MCF 10A (cell line): ENCODE data around the gene POLR2C. TPM values are rescaled to one million over a fixed set of nuclear protein-coding genes. Genes with fewer than 3 reads are reported as not detected.

Experiments
- BruUV-seq: library from RNA; stranded (reverse); fragments of 400-500 nt; replicated peaks from 2 replicates; lab custom pipeline; 2021; lab: Mats Ljungman, UMichigan
- CTCF ChIA-PET: fragments of 300-600 bp; sonication (Branson Sonifier 250); formaldehyde crosslinking; extraction: SDS; loops from one replicate; lab custom pipeline; 2021; ENCODE audit warnings: antibody characterized with exemption, inconsistent platforms; lab: Yijun Ruan, JAX
- POLR2A ChIA-PET: fragments of 300-600, 350-650 bp; sonication (Branson Sonifier 250); formaldehyde crosslinking; extraction: SDS; loops from one replicate; lab custom pipeline; 2020; ENCODE audit warnings: antibody characterized with exemption, inconsistent platforms; lab: Yijun Ruan, JAX
- DNase-seq: peaks from one replicate; pipeline ENCODE4 v3.0.0-alpha.2; 2018; ENCODE audit not compliant: unreplicated experiment
- H3K27ac Mint-ChIP-seq: one replicate; pipeline ENCODE4 v1.8.0; 2022; ENCODE audit warnings: mild to moderate bottlenecking, low read depth, mixed read lengths; ENCODE audit not compliant: unreplicated experiment
- H3K27me3 Mint-ChIP-seq: one replicate; pipeline ENCODE4 v1.8.0; 2022; ENCODE audit warnings: mixed read lengths; ENCODE audit not compliant: insufficient read depth, unreplicated experiment
- H3K36me3 Mint-ChIP-seq: one replicate; pipeline ENCODE4 v1.8.0; 2022; ENCODE audit warnings: mild to moderate bottlenecking, moderate library complexity, mixed read lengths; ENCODE audit not compliant: insufficient read depth, unreplicated experiment
- H3K4me1 Mint-ChIP-seq: one replicate; pipeline ENCODE4 v1.8.0; 2022; ENCODE audit warnings: mixed read lengths; ENCODE audit not compliant: insufficient read depth, unreplicated experiment
- H3K4me3 Mint-ChIP-seq: one replicate; pipeline ENCODE4 v1.8.0; 2022; ENCODE audit warnings: mild to moderate bottlenecking, moderate library complexity, mixed read lengths; ENCODE audit not compliant: unreplicated experiment
- H3K9me3 Mint-ChIP-seq: one replicate; pipeline ENCODE4 v1.8.0; 2022; ENCODE audit warnings: mixed read lengths; ENCODE audit not compliant: unreplicated experiment
- CTCF ChIP-seq: fragments of 200-600 bp; IDR thresholded peaks from one replicate; pipeline ENCODE4 v1.8.0; 2022; ENCODE audit warnings: antibody characterized with exemption, mild to moderate bottlenecking; ENCODE audit not compliant: unreplicated experiment
- intact Hi-C: fragments of 100-400 bp; cut with micrococcal nuclease; formaldehyde crosslinking; loops from 2 replicates; pipeline ENCODE4 v1.14.1; 2022
- total RNA-seq: library from RNA; stranded (reverse); gene quantifications from 2 replicates; pipeline ENCODE4 v1.2.3, GENCODE V29; 2022

Gene POLR2C
- total RNA-seq, 1 experiment from 2014 or later = 44.8 TPM

- Mint-ChIP-seq H3K4me3 (no peak overlapping the region), H3K36me3 (peaks cover 12% of the 10 kb centered on the region), H3K27ac (no peak overlapping the region), H3K9me3 (no peaks in the 10 kb centered on the region), H3K4me1 (no peaks in the 10 kb centered on the region), H3K27me3 (no peaks in the 10 kb centered on the region)
- BruUV-seq = no TSS peak
- no peak for DNase-seq
- no peak for TF ChIP-seq CTCF
- ChIA-PET POLR2A (no interaction called here), CTCF (interaction anchor here (0.5 to 8.3 kb wide), 11 partner anchors 7 to 450 kb away, joined by 3 to 129 read pairs (median 3); no protein-coding TSS in a partner anchor)
- intact Hi-C loops = no loop called here
Measured at GRCh38 chr16:57517397-57518367, 55.2 kb downstream of the POLR2C start.

- BruUV-seq = no TSS peak
- no peaks in the 10 kb centered on the region for H3K27me3 Mint-ChIP-seq
- ChIA-PET CTCF (interaction anchor here (0.6 to 8.3 kb wide), 13 partner anchors 10 to 548 kb away, joined by 3 to 129 read pairs (median 4); no protein-coding TSS in a partner anchor), POLR2A (no interaction called here)
- H3K4me1 Mint-ChIP-seq = no peaks in the 10 kb centered on the region
- no peak overlapping the region for H3K27ac Mint-ChIP-seq
- peaks cover 7% of the 10 kb centered on the region for H3K36me3 Mint-ChIP-seq
- TF ChIP-seq CTCF = no peak
- no peak overlapping the region for H3K4me3 Mint-ChIP-seq
- no peaks in the 10 kb centered on the region for H3K9me3 Mint-ChIP-seq
- intact Hi-C loops = no loop called here
- DNase-seq = no peak
Measured at GRCh38 chr16:57518520-57518919, 56.0 kb downstream of the POLR2C start.

- TF ChIP-seq CTCF = no peak
- Mint-ChIP-seq H3K9me3 (no peaks in the 10 kb centered on the region), H3K27me3 (no peaks in the 10 kb centered on the region), H3K4me1 (no peaks in the 10 kb centered on the region), H3K36me3 (peaks cover 7% of the 10 kb centered on the region), H3K4me3 (no peak overlapping the region), H3K27ac (no peak overlapping the region)
- BruUV-seq = no TSS peak
- POLR2A ChIA-PET = no interaction called here
- intact Hi-C loops = loop anchor here (1.0 kb wide), 2 partner anchors 100 to 219 kb away; no protein-coding TSS in a partner anchor
- DNase-seq = no peak
- CTCF ChIA-PET = interaction anchor here (0.6 to 8.3 kb wide), 14 partner anchors 9 to 549 kb away, joined by 3 to 129 read pairs (median 4); partner anchors contain the start of gene COQ9
Measured at GRCh38 chr16:57518922-57519321, 56.4 kb downstream of the POLR2C start.

- intact Hi-C loops = loop anchor here (1.0 kb wide), 2 partner anchors 101 to 220 kb away; no protein-coding TSS in a partner anchor
- BruUV-seq = no TSS peak
- H3K36me3 Mint-ChIP-seq = peaks cover 7% of the 10 kb centered on the region
- no peaks in the 10 kb centered on the region for H3K27me3 Mint-ChIP-seq
- H3K4me3 Mint-ChIP-seq = no peak overlapping the region
- CTCF ChIA-PET = interaction anchor here (0.6 to 8.3 kb wide), 31 partner anchors 9 to 748 kb away, joined by 3 to 129 read pairs (median 4); partner anchors contain the start of gene ADGRG5
- peak; percentile 92 for TF ChIP-seq CTCF
- no peaks in the 10 kb centered on the region for H3K4me1 Mint-ChIP-seq
- no peaks in the 10 kb centered on the region for H3K9me3 Mint-ChIP-seq
- POLR2A ChIA-PET = no interaction called here
- H3K27ac Mint-ChIP-seq = no peak overlapping the region
- DNase-seq = peak; percentile 67
Measured at GRCh38 chr16:57519796-57520360, 57.4 kb downstream of the POLR2C start.
